MCF 10A (cell line): ENCODE measurements around the gene PIGX. TPM values are rescaled to one million over a fixed set of nuclear protein-coding genes. Genes with fewer than 3 reads are reported as not detected.
"Not testable (repeated sequence)": the region's sequence is repeated elsewhere in the genome, so short reads cannot be mapped to it uniquely, and the experiment has no call there.

Source experiments
- BruUV-seq: library from RNA; stranded (reverse); fragments of 400-500 nt; replicated peaks from 2 replicates; lab custom pipeline; 2021; lab: Mats Ljungman, UMichigan
- CTCF ChIA-PET: fragments of 300-600 bp; sonication (Branson Sonifier 250); formaldehyde crosslinking; extraction: SDS; loops from one replicate; lab custom pipeline; 2021; ENCODE audit warnings: antibody characterized with exemption, inconsistent platforms; lab: Yijun Ruan, JAX
- POLR2A ChIA-PET: fragments of 300-600, 350-650 bp; sonication (Branson Sonifier 250); formaldehyde crosslinking; extraction: SDS; loops from one replicate; lab custom pipeline; 2020; ENCODE audit warnings: antibody characterized with exemption, inconsistent platforms; lab: Yijun Ruan, JAX
- DNase-seq: peaks from one replicate; pipeline ENCODE4 v3.0.0-alpha.2; 2018; ENCODE audit not compliant: unreplicated experiment
- H3K27ac Mint-ChIP-seq: one replicate; pipeline ENCODE4 v1.8.0; 2022; ENCODE audit warnings: mild to moderate bottlenecking, low read depth, mixed read lengths; ENCODE audit not compliant: unreplicated experiment
- H3K27me3 Mint-ChIP-seq: one replicate; pipeline ENCODE4 v1.8.0; 2022; ENCODE audit warnings: mixed read lengths; ENCODE audit not compliant: insufficient read depth, unreplicated experiment
- H3K36me3 Mint-ChIP-seq: one replicate; pipeline ENCODE4 v1.8.0; 2022; ENCODE audit warnings: mild to moderate bottlenecking, moderate library complexity, mixed read lengths; ENCODE audit not compliant: insufficient read depth, unreplicated experiment
- H3K4me1 Mint-ChIP-seq: one replicate; pipeline ENCODE4 v1.8.0; 2022; ENCODE audit warnings: mixed read lengths; ENCODE audit not compliant: insufficient read depth, unreplicated experiment
- H3K4me3 Mint-ChIP-seq: one replicate; pipeline ENCODE4 v1.8.0; 2022; ENCODE audit warnings: mild to moderate bottlenecking, moderate library complexity, mixed read lengths; ENCODE audit not compliant: unreplicated experiment
- H3K9me3 Mint-ChIP-seq: one replicate; pipeline ENCODE4 v1.8.0; 2022; ENCODE audit warnings: mixed read lengths; ENCODE audit not compliant: unreplicated experiment
- CTCF ChIP-seq: fragments of 200-600 bp; IDR thresholded peaks from one replicate; pipeline ENCODE4 v1.8.0; 2022; ENCODE audit warnings: antibody characterized with exemption, mild to moderate bottlenecking; ENCODE audit not compliant: unreplicated experiment
- intact Hi-C: fragments of 100-400 bp; cut with micrococcal nuclease; formaldehyde crosslinking; loops from 2 replicates; pipeline ENCODE4 v1.14.1; 2022
- total RNA-seq: library from RNA; stranded (reverse); gene quantifications from 2 replicates; pipeline ENCODE4 v1.2.3, GENCODE V29; 2022

PIGX gene
- total RNA-seq, 1 experiment from 2014 or later: 23.2 TPM

GRCh38 chr3:196740481-196741248, 28.5 kb downstream of the PIGX start:
- peak overlapping the region; percentile 98 for H3K27ac Mint-ChIP-seq
- BruUV-seq: TSS peak; percentile 71
- H3K36me3 Mint-ChIP-seq: peaks cover 7% of the 10 kb centered on the region
- peak; percentile 50 for DNase-seq
- peaks cover 7% of the 10 kb centered on the region for H3K9me3 Mint-ChIP-seq
- ChIA-PET CTCF (interaction anchor here (0.7 to 1.4 kb wide), 2 partner anchors 30 to 48 kb away, joined by 3 to 5 read pairs; no protein-coding TSS in a partner anchor), POLR2A (interaction anchor here (0.5 to 4.9 kb wide), 42 partner anchors 10 to 971 kb away, joined by 3 to 66 read pairs (median 5); partner anchors contain the start of genes CEP19, FBXO45, NCBP2 and PIGX)
- intact Hi-C loops: loop anchor here (2.0 to 5.0 kb wide), 2 partner anchors 52 to 67 kb away; no protein-coding TSS in a partner anchor
- H3K27me3 Mint-ChIP-seq: no peaks in the 10 kb centered on the region
- H3K4me1 Mint-ChIP-seq: peaks cover 11% of the 10 kb centered on the region
- H3K4me3 Mint-ChIP-seq: peak overlapping the region; percentile 98
- no peak for TF ChIP-seq CTCF

DNA sequence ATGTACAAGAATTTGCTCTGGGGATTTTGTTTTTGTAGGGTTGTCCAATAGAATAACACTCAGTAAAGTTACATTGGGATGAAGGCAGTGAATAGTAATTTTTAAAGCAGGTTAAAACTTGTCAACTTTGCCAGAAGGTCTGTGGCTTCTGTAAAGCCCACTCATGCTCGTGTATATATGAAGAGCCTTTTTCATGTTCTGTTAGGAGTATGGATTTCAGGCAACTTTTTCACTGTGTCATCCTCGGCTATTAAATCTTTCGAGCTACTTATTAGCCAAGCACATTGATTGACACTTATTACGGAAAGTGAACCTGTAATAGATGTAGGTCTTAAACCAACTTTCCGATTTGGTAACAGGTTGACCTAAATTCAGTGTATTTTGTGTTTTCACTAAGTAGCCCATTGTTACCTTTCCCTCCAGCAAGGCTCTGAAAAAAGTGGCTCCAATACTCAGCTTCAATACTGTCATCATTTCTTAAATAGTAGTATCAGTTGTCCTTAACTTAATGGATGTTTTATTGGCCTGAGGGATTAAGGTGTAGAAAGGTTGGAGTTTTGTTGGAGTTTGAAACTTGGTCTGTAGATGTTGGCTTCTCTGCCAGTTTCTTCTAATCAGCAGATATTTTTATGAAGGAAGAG, 29.2 kb downstream of the PIGX start:
- TSS peak; percentile 63 for BruUV-seq
- POLR2A ChIA-PET: interaction anchor here (0.5 to 4.9 kb wide), 27 partner anchors 11 to 971 kb away, joined by 3 to 66 read pairs (median 9); partner anchors contain the start of genes CEP19, FBXO45, NCBP2 and PIGX
- CTCF ChIA-PET: interaction anchor here (0.7 kb wide), 1 partner anchor 29 kb away, joined by 5 read pairs; no protein-coding TSS in a partner anchor
- TF ChIP-seq CTCF: no peak
- intact Hi-C loops: loop anchor here (2.0 to 5.0 kb wide), 2 partner anchors 51 to 66 kb away; no protein-coding TSS in a partner anchor
- Mint-ChIP-seq H3K4me1 (peaks cover 11% of the 10 kb centered on the region), H3K27me3 (no peaks in the 10 kb centered on the region), H3K4me3 (peak overlapping the region; percentile 98), H3K27ac (peak overlapping the region; percentile 98), H3K9me3 (peaks cover 7% of the 10 kb centered on the region), H3K36me3 (peaks cover 12% of the 10 kb centered on the region)
- DNase-seq: no peak

- H3K27ac Mint-ChIP-seq, CTCF ChIA-PET, H3K27me3 Mint-ChIP-seq, BruUV-seq, DNase-seq, H3K9me3 Mint-ChIP-seq, H3K4me3 Mint-ChIP-seq: not testable (repeated sequence)
- intact Hi-C loops: loop anchor here (5.0 kb wide), 1 partner anchor 64 kb away; no protein-coding TSS in a partner anchor
- H3K36me3 Mint-ChIP-seq: peaks cover 13% of the 10 kb centered on the region
- peaks cover 16% of the 10 kb centered on the region for H3K4me1 Mint-ChIP-seq
- POLR2A ChIA-PET: interaction anchor here (0.6 to 1.9 kb wide), 5 partner anchors 21 to 199 kb away, joined by 3 to 7 read pairs (median 3); partner anchors contain the start of gene NCBP2
Observed at GRCh38 chr3:196743569-196743968, 31.4 kb downstream of the PIGX start.

- TF ChIP-seq CTCF: no peak
- Mint-ChIP-seq H3K27me3 (no peaks in the 10 kb centered on the region), H3K36me3 (peaks cover 35% of the 10 kb centered on the region), H3K9me3 (no peaks in the 10 kb centered on the region), H3K4me3 (no peak overlapping the region), H3K27ac (no peak overlapping the region), H3K4me1 (peaks cover 11% of the 10 kb centered on the region)
- no TSS peak for BruUV-seq
- POLR2A ChIA-PET: no interaction called here
- no peak for DNase-seq
- intact Hi-C loops: no loop called here
- CTCF ChIA-PET: no interaction called here
Observed at GRCh38 chr3:196749125-196749524, 36.9 kb downstream of the PIGX start.
